Caco-2 (cell line): ENCODE measurements around the gene PTPRN2. TPM values are rescaled to one million over a fixed set of nuclear protein-coding genes. Genes with fewer than 3 reads are reported as not detected.

ENCODE experiments used
- BruUV-seq: library from RNA; stranded (reverse); fragments of 400-500 nt; replicated peaks from 2 replicates; lab custom pipeline; 2021; lab: Mats Ljungman, UMichigan
- CTCF ChIA-PET: fragments of 300-600 bp; sonication (Branson Sonifier 250); formaldehyde crosslinking; loops from one replicate; lab custom pipeline; 2022; ENCODE audit warnings: antibody characterized with exemption; lab: Charles Lee
- POLR2A ChIA-PET: fragments of 300-600 bp; sonication (Branson Sonifier 250); formaldehyde crosslinking; loops from one replicate; lab custom pipeline; 2022; ENCODE audit warnings: antibody characterized with exemption; lab: Charles Lee
- DNase-seq, 2 experiments: peaks; one replicate each; pipeline versions ENCODE4 v3.0.0 to v3.0.0-alpha.2; 2020 to 2022
- H3K27me3 ChIP-seq: replicated peaks from 2 replicates; pipeline ENCODE4 v1.6.0; 2011; ENCODE audit warnings: low read length; ENCODE audit not compliant: control insufficient read depth, insufficient read depth
- H3K36me3 ChIP-seq: 2 replicates; pipeline ENCODE4 v1.5.1; 2011; ENCODE audit warnings: low read length; ENCODE audit not compliant: control insufficient read depth, insufficient read depth
- H3K4me1 ChIP-seq: fragments of 250-450 bp; sonication (Bioruptor Pico); 2 replicates; pipeline ENCODE4 v1.5.1; 2020; ENCODE audit warnings: mild to moderate bottlenecking
- H3K4me3 ChIP-seq: 2 replicates; pipeline ENCODE4 v1.5.1; 2011; ENCODE audit warnings: low read depth, mild to moderate bottlenecking, control low read depth, low read length
- H3K9me3 ChIP-seq: fragments of 250-450 bp; sonication (Bioruptor Pico); 2 replicates; pipeline ENCODE4 v1.5.1; 2020; ENCODE audit warnings: mild to moderate bottlenecking, moderate library complexity
- H3K27ac Mint-ChIP-seq: one replicate; pipeline ENCODE4 v1.8.0; 2022; ENCODE audit warnings: mixed read lengths; ENCODE audit not compliant: unreplicated experiment
- H3K27me3 Mint-ChIP-seq: one replicate; pipeline ENCODE4 v1.8.0; 2022; ENCODE audit warnings: mixed read lengths; ENCODE audit not compliant: insufficient read depth, unreplicated experiment
- H3K36me3 Mint-ChIP-seq: one replicate; pipeline ENCODE4 v1.8.0; 2022; ENCODE audit warnings: mild to moderate bottlenecking, mixed read lengths; ENCODE audit not compliant: insufficient read depth, unreplicated experiment
- H3K4me1 Mint-ChIP-seq: one replicate; pipeline ENCODE4 v1.8.0; 2022; ENCODE audit warnings: low read depth, mixed read lengths; ENCODE audit not compliant: unreplicated experiment
- H3K4me3 Mint-ChIP-seq: one replicate; pipeline ENCODE4 v1.8.0; 2022; ENCODE audit warnings: mild to moderate bottlenecking, moderate library complexity, mixed read lengths; ENCODE audit not compliant: unreplicated experiment
- H3K9me3 Mint-ChIP-seq: one replicate; pipeline ENCODE4 v1.8.0; 2022; ENCODE audit warnings: mixed read lengths; ENCODE audit not compliant: unreplicated experiment
- intact Hi-C: fragments of 100-400 bp; cut with micrococcal nuclease; formaldehyde crosslinking; loops from one replicate; pipeline ENCODE4 v1.10.0; 2022; ENCODE audit not compliant: unreplicated experiment
- total RNA-seq: library from RNA; stranded (reverse); gene quantifications from 2 replicates; pipeline ENCODE4 v1.2.3, GENCODE V29; 2022
- TF ChIP-seq, protein P1 (sequence below), 2 experiments: fragments of 200-600 bp in 1 of 2; IDR thresholded peaks; 1 replicate in 1 of 2; 2 replicates in 1 of 2; pipeline versions ENCODE4 v1.5.1 to v1.8.0; 2011 to 2022; ENCODE audit warnings: antibody characterized with exemption in 1 of 2, control low read depth in 1 of 2, inconsistent platforms in 1 of 2, low read depth in 1 of 2, low read length in 1 of 2, mild to moderate bottlenecking in 1 of 2, moderate library complexity in 1 of 2; ENCODE audit not compliant: insufficient read depth in 1 of 2, severe bottlenecking in 1 of 2, unreplicated experiment in 1 of 2

Gene PTPRN2
- total RNA-seq, 1 experiment from 2014 or later, result 1.4 TPM

DNA sequence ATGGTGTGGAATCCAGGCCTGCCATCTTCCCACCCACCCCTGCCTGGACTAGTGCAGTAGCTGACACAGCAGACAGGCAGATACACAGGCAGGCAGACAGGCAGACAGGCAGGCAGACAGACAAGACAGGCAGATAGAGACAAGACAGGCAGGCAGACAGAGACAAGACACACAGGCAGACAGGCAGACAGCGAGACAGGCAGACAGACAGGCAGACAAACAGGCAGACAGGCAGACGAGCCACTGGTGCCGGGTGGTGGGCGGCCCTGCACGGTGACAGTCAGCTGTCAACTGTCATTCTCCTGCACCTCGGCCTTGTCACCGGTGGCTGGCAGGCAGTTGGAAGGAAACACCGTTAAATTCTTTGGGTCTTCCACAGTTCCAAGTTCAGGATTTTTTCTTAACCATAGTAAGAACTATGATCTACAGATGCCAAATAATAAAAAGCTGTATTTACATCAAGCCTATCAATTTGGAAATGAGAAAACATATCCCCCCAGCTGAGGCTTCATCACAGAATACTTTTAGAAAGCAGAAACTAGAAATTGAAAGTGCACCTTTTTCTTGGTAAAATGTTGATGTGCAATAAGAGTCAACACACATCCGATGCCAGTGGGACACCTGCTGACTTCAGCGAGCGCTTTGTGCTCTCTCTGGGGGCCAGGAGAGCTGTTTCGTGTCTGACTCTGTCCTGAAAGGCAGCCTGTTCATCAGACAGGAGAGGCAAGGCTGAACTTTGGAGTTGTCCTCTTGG is 1000.4 kb downstream of the PTPRN2 start:
- no TSS peak for BruUV-seq
- intact Hi-C loops, result no loop called here
- H3K4me1 Mint-ChIP-seq, result no peaks in the 10 kb centered on the region
- no peaks in the 10 kb centered on the region for H3K9me3 Mint-ChIP-seq
- no peaks in the 10 kb centered on the region for H3K9me3 ChIP-seq
- H3K27me3 ChIP-seq, result no peaks in the 10 kb centered on the region; the same call in 1 of the 2 replicates
- TF ChIP-seq, protein P1, sequence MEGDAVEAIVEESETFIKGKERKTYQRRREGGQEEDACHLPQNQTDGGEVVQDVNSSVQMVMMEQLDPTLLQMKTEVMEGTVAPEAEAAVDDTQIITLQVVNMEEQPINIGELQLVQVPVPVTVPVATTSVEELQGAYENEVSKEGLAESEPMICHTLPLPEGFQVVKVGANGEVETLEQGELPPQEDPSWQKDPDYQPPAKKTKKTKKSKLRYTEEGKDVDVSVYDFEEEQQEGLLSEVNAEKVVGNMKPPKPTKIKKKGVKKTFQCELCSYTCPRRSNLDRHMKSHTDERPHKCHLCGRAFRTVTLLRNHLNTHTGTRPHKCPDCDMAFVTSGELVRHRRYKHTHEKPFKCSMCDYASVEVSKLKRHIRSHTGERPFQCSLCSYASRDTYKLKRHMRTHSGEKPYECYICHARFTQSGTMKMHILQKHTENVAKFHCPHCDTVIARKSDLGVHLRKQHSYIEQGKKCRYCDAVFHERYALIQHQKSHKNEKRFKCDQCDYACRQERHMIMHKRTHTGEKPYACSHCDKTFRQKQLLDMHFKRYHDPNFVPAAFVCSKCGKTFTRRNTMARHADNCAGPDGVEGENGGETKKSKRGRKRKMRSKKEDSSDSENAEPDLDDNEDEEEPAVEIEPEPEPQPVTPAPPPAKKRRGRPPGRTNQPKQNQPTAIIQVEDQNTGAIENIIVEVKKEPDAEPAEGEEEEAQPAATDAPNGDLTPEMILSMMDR (IDR thresholded peaks at IDR 0.05; ENCODE audit: insufficient read depth in 1 of 2, low read depth in 1 of 2, low read length in 1 of 2, severe bottlenecking in 1 of 2, unreplicated experiment in 1 of 2), result no peak
- H3K4me3 ChIP-seq, result no peak overlapping the region
- H3K4me3 Mint-ChIP-seq, result no peak overlapping the region
- DNase-seq, result no peak
- ChIA-PET CTCF (no interaction called here), POLR2A (no interaction called here)
- no peaks in the 10 kb centered on the region for H3K4me1 ChIP-seq
- H3K27me3 Mint-ChIP-seq, result peaks cover 32% of the 10 kb centered on the region
- H3K27ac Mint-ChIP-seq, result no peak overlapping the region
- H3K36me3 ChIP-seq, result no peaks in the 10 kb centered on the region
- no peaks in the 10 kb centered on the region for H3K36me3 Mint-ChIP-seq

DNA sequence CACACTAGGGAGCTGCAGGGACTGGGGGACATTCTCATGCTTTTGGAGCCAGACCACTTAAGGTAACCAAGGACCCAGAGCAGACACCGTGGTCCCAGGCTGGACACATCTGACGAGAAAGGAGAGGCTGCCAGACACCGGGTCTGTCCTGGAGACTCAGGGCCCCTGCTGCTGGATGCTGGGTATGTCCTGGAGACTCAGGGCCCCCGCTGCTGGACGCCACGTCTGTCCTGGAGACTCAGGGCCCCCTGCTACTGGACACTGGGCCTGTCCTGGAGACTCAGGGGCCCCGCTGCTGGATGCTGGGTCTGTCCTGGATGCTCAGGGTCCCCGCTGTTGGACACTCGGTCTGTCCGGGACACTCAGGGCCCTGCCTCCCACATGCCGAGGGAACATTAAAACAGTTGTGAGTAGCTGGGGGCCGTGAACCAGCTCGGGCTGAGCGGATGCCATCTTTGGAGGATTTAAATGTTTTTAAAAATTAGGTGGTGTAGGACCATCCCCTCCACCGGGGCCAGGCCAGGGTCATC is 1001.1 kb downstream of the PTPRN2 start:
- no TSS peak for BruUV-seq
- Mint-ChIP-seq H3K36me3 (no peaks in the 10 kb centered on the region), H3K4me1 (no peaks in the 10 kb centered on the region), H3K4me3 (no peak overlapping the region), H3K27ac (no peak overlapping the region), H3K27me3 (peaks cover 37% of the 10 kb centered on the region), H3K9me3 (no peaks in the 10 kb centered on the region)
- no peaks in the 10 kb centered on the region for H3K36me3 ChIP-seq
- DNase-seq, result no peak
- no peaks in the 10 kb centered on the region; the same call in 1 of the 2 replicates for H3K27me3 ChIP-seq
- POLR2A ChIA-PET, result no interaction called here
- no peaks in the 10 kb centered on the region for H3K4me1 ChIP-seq
- no peaks in the 10 kb centered on the region for H3K9me3 ChIP-seq
- TF ChIP-seq, protein P1 (IDR thresholded peaks at IDR 0.05; ENCODE audit: insufficient read depth in 1 of 2, low read depth in 1 of 2, low read length in 1 of 2, severe bottlenecking in 1 of 2, unreplicated experiment in 1 of 2), result no peak
- CTCF ChIA-PET, result no interaction called here
- intact Hi-C loops, result no loop called here
- H3K4me3 ChIP-seq, result no peak overlapping the region

DNA sequence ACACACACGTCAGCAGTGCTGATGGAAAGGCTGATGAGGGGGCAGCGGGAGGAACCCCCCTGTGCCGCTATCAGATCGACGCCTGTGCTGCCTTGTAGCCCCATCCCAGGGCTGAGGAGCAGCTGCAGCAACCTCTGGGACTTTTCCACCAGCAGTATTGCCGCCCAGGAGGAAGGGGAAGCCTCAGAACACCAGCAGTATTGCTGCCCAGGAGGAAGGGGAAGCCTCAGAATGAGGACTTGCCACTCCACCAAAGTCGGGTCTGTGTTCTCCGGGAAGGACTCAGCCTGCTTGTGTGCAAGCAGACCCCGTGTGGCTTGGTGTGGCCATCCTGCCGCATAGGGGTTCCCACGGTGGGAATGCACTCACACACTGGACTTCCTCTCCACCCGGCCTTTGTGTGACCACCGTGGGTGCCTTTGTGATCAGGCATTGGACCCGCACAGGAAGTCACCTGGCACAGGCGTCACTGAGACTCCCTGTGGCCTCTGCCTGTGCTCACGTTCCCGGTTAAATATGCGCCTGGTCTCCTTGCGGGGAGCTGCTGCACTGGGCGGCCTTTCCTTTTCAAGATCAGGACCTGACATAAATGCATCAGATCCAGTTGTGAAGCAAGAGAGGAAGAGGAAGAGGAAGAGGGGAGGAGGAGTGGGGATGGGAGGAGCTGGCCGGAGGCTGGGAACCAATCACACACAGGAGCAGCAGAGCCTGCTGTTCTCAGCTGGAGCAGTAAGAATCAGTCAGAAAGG is 1002.3 kb downstream of the PTPRN2 start:
- Mint-ChIP-seq H3K27me3 (peaks cover 32% of the 10 kb centered on the region), H3K36me3 (no peaks in the 10 kb centered on the region), H3K9me3 (no peaks in the 10 kb centered on the region), H3K4me1 (no peaks in the 10 kb centered on the region), H3K4me3 (no peak overlapping the region), H3K27ac (no peak overlapping the region)
- Histone ChIP-seq H3K4me1 (no peaks in the 10 kb centered on the region), H3K36me3 (no peaks in the 10 kb centered on the region), H3K9me3 (no peaks in the 10 kb centered on the region), H3K4me3 (no peak overlapping the region), H3K27me3 (no peaks in the 10 kb centered on the region; the same call in 1 of the 2 replicates)
- BruUV-seq, result no TSS peak
- intact Hi-C loops, result no loop called here
- TF ChIP-seq, protein P1 (IDR thresholded peaks at IDR 0.05; ENCODE audit: insufficient read depth in 1 of 2, low read depth in 1 of 2, low read length in 1 of 2, severe bottlenecking in 1 of 2, unreplicated experiment in 1 of 2), result no peak
- POLR2A ChIA-PET, result no interaction called here
- no peak for DNase-seq
- CTCF ChIA-PET, result no interaction called here
